ENCODE results near the gene PTGES3. TPM values are rescaled to one million over a fixed set of nuclear protein-coding genes. Genes with fewer than 3 reads are reported as not detected.
"Not testable (repeated sequence)": the region's sequence is repeated elsewhere in the genome, so short reads cannot be mapped to it uniquely, and the experiment has no call there.

The PTGES3 gene
- total RNA-seq, 1 experiment from 2014 or later = 130 TPM

- DNase-seq (ENCODE audit: low read depth) = no peak
Measured at GRCh38 chr12:56709759-56710376, 21.8 kb upstream of the PTGES3 start.

GRCh38 chr12:56704522-56704921 lies 16.4 kb upstream of the PTGES3 start:
- DNase-seq (ENCODE audit: low read depth) = not testable (repeated sequence)

- no peak for DNase-seq (ENCODE audit: low read depth)
Measured at GRCh38 chr12:56699020-56699661, 11.1 kb upstream of the PTGES3 start.

GRCh38 chr12:56695327-56696101 lies 7.4 kb upstream of the PTGES3 start:
- DNase-seq (ENCODE audit: low read depth) = peak; percentile 74

GRCh38 chr12:56694161-56694560 lies 6.1 kb upstream of the PTGES3 start:
- DNase-seq (ENCODE audit: low read depth) = no peak

GRCh38 chr12:56688846-56689109 lies 694 bp upstream of the PTGES3 start:
- DNase-seq (ENCODE audit: low read depth) = no peak

- DNase-seq (ENCODE audit: low read depth) = peak; percentile 18
Measured at GRCh38 chr12:56687223-56688128, 608 bp downstream of the PTGES3 start.

GRCh38 chr12:56684745-56685359 lies 3.2 kb downstream of the PTGES3 start:
- DNase-seq (ENCODE audit: low read depth) = no peak

- DNase-seq (ENCODE audit: low read depth) = no peak
Measured at GRCh38 chr12:56682323-56682722, 5.8 kb downstream of the PTGES3 start.

- no peak for DNase-seq (ENCODE audit: low read depth)
Measured at GRCh38 chr12:56679883-56680575, 8.1 kb downstream of the PTGES3 start.

GRCh38 chr12:56678852-56679251 lies 9.2 kb downstream of the PTGES3 start:
- no peak for DNase-seq (ENCODE audit: low read depth)

- DNase-seq (ENCODE audit: low read depth) = no peak
Measured at GRCh38 chr12:56677680-56678079, 10.4 kb downstream of the PTGES3 start.

GRCh38 chr12:56676851-56677580 lies 11.1 kb downstream of the PTGES3 start:
- no peak for DNase-seq (ENCODE audit: low read depth)

- no peak for DNase-seq (ENCODE audit: low read depth)
Measured at GRCh38 chr12:56671608-56672007, 16.5 kb downstream of the PTGES3 start.

- no peak for DNase-seq (ENCODE audit: low read depth)
Measured at GRCh38 chr12:56670836-56671235, 17.2 kb downstream of the PTGES3 start.

- no peak for DNase-seq (ENCODE audit: low read depth)
Measured at GRCh38 chr12:56668197-56668457, 20.0 kb downstream of the PTGES3 start.

GRCh38 chr12:56661979-56662638 lies 26.0 kb downstream of the PTGES3 start:
- DNase-seq (ENCODE audit: low read depth) = no peak

GRCh38 chr12:56661560-56661959 lies 26.5 kb downstream of the PTGES3 start:
- DNase-seq (ENCODE audit: low read depth) = no peak

GRCh38 chr12:56658921-56659320 lies 29.2 kb downstream of the PTGES3 start:
- no peak for DNase-seq (ENCODE audit: low read depth)
